HG02623 (cell line): Measurements from ENCODE around the gene SPESP1.

Experiments
- ATAC-seq: cut with Tn5 transposase; IDR thresholded peaks from one replicate; pipeline ENCODE4 v1.9.1; 2021; ENCODE audit warnings: moderate library complexity; ENCODE audit not compliant: unreplicated experiment

The SPESP1 gene

GRCh38 chr15:68930268-68931022 lies at the start of gene SPESP1:
TSS of gene SPESP1 (plus strand) at chr15:68930525. CDS start at chr15:68930654, 129 bp downstream.
- no peak for ATAC-seq

GRCh38 chr15:68885070-68885469 lies 45.3 kb upstream of the SPESP1 start:
- no peak for ATAC-seq

- no peak for ATAC-seq
Measured at GRCh38 chr15:68887120-68887519, 43.2 kb upstream of the SPESP1 start.

- no peak for ATAC-seq
Measured at GRCh38 chr15:68887819-68888218, 42.5 kb upstream of the SPESP1 start.

- no peak for ATAC-seq
Measured at GRCh38 chr15:68888419-68888818, 41.9 kb upstream of the SPESP1 start.

- ATAC-seq: no peak
Measured at GRCh38 chr15:68894208-68894607, 36.1 kb upstream of the SPESP1 start.

GRCh38 chr15:68896178-68896577 lies 34.1 kb upstream of the SPESP1 start:
- ATAC-seq: no peak

GRCh38 chr15:68897016-68897415 lies 33.3 kb upstream of the SPESP1 start:
- ATAC-seq: no peak

GRCh38 chr15:68900027-68900426 lies 30.3 kb upstream of the SPESP1 start:
- no peak for ATAC-seq

GRCh38 chr15:68907396-68907923 lies 22.9 kb upstream of the SPESP1 start:
- ATAC-seq: no peak

- no peak for ATAC-seq
Measured at GRCh38 chr15:68909601-68910100, 20.7 kb upstream of the SPESP1 start.

- no peak for ATAC-seq
Measured at GRCh38 chr15:68910341-68910740, 20.0 kb upstream of the SPESP1 start.

GRCh38 chr15:68910816-68911215 lies 19.5 kb upstream of the SPESP1 start:
- no peak for ATAC-seq

- no peak for ATAC-seq
Measured at GRCh38 chr15:68921926-68922325, 8.4 kb upstream of the SPESP1 start.

- ATAC-seq: no peak
Measured at GRCh38 chr15:68924866-68925560, 5.3 kb upstream of the SPESP1 start.

GRCh38 chr15:68933001-68933400 lies 2.7 kb downstream of the SPESP1 start:
- no peak for ATAC-seq

GRCh38 chr15:68934341-68934740 lies 4.0 kb downstream of the SPESP1 start:
- ATAC-seq: no peak

- no peak for ATAC-seq
Measured at GRCh38 chr15:68935400-68935937, 5.1 kb downstream of the SPESP1 start.

GRCh38 chr15:68939501-68939900 lies 9.2 kb downstream of the SPESP1 start:
- no peak for ATAC-seq

GRCh38 chr15:68951813-68952212 lies 21.5 kb downstream of the SPESP1 start:
- ATAC-seq: no peak

GRCh38 chr15:68957696-68958095 lies 27.4 kb downstream of the SPESP1 start:
- no peak for ATAC-seq

GRCh38 chr15:68958597-68958996 lies 28.3 kb downstream of the SPESP1 start:
- ATAC-seq: no peak
